ENCODE data around the gene CHI3L2.

DNA sequence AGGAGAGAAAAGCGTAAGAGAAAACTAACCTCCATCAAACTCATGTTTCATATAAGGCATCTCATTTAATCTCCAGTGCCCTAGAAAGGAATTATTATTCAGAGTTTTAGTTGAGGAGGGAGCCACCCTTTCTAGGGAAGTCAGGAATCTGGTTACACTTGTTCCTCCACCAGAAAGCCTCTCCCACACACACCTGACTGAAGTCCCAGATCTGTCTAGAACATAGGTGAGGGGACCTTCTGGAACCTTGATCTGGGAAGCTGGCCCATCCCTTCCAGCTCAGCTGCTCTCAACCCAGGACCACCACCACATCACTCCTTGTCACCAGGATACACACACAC, 25.2 kb upstream of the CHI3L2 start:
- TF ChIP-seq MTA1 (CRISPR knock-in tag; IDR thresholded peaks at IDR 0.05; ENCODE audit: borderline replicate concordance) = no peak
- no peak for TF ChIP-seq PAX8 (CRISPR knock-in tag; IDR thresholded peaks at IDR 0.05; ENCODE audit: borderline replicate concordance)
- TF ChIP-seq SIX4 (CRISPR knock-in tag; IDR thresholded peaks at IDR 0.05) = no peak
- no peak for TF ChIP-seq NFKB2 (CRISPR knock-in tag; IDR thresholded peaks at IDR 0.05; ENCODE audit: borderline replicate concordance)

All from HepG2 (cell line).